HTERT RPE-1 (cell line): Measurements from ENCODE around the gene ACACB.
"Not testable (repeated sequence)": the region's sequence is repeated elsewhere in the genome, so short reads cannot be mapped to it uniquely, and the experiment has no call there.

Experiments used
- in situ Hi-C: fragments of 300-500 bp; cut with MboI; formaldehyde crosslinking; loops from 4 replicates; pipeline ENCODE4 v1.14.3; 2020; ENCODE audit warnings: low sequenced_read_pairs

ACACB gene

DNA sequence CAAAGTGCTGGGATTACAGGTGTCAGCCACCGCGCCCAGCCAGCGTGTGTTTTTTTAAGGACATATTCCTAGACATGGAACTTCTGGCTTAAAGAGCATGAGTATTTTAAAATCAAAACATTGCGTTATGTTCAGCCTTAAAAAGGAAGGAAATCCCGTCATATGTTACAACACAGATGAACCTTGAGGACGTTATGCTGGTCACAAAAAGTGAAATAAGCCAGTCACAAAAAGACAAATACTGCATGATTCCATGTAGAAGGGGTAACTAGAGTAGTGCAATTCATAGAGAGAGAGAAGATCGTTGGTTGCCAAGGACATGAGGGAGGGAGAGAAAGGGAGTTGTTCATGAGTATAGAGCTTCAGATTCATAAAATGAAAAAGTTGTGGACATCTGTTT lies 53.9 kb downstream of the ACACB start:
- in situ Hi-C loops: no loop called here

DNA sequence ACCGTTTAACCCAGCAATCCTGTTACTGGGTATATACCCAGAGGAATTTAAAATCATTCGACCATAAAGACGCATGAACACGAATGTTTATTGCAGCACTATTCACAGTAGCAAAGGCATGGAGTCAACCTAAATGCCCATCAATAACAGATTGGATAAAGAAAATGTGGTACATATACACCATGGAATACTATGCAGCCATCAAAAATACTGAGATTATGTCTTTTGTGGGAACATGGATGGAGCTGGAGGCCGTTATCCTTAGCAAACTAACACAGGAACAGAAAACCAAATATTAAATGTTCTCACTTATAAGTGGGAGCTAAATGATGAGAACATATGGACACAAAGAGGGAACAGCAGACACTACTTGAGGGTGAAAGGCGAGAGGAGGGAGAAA lies 56.4 kb downstream of the ACACB start:
- in situ Hi-C loops: not testable (repeated sequence)

DNA sequence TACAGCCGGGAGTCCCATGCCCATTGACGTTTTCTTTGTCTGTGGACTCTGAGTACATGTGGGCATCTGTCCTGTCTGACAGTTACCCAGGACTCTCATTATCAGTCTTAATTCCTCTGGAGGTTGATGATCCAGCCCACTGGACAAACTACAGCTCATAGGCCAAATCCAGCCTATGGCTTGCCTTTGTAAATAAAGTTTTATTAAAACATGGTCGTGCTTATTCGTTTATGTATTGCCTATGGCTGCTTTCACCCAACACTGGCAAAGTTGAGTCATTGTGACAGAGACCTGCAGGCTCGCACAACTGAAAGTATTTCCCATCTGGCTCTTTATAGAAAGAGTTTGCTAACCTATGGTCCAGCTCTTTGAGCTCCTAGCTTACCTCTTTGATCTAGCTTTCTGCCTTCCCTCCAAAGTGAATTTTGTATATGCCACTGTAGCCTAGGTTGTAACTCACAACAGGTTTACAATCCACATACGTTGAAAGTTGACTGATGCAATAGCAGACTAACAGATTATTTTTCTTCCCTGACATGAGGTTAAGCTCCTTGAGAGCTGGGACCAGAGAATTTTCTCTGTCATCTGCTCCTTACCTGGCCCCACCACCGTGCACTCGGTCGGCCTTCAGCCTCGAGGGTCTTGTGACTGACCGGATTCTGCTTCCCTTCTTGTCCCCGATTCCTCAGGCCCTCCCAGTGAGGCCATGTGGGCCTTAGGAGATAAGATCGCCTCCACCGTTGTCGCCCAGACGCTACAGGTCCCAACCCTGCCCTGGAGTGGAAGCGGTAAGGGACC lies 57.3 kb downstream of the ACACB start:
- in situ Hi-C loops: no loop called here

DNA sequence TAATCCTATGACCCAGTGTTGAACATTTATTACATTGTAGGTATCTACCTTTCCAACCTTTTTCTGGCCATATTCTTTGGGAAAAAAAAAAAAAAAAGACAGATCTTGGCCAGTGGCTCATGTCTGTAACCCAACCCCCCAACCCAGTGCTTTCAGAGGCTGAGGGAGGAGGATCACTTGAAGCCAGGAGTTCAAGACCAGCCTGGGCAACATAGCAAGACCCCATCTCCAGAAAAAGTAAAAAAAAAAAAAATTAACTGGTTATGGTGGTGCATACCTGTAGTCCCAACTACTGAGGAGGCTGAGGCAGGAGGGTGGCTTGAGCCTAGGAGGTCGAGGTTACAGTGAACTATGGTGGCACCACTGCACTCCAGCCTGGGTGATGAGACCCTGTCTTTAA lies 58.1 kb downstream of the ACACB start:
- in situ Hi-C loops: no loop called here

DNA sequence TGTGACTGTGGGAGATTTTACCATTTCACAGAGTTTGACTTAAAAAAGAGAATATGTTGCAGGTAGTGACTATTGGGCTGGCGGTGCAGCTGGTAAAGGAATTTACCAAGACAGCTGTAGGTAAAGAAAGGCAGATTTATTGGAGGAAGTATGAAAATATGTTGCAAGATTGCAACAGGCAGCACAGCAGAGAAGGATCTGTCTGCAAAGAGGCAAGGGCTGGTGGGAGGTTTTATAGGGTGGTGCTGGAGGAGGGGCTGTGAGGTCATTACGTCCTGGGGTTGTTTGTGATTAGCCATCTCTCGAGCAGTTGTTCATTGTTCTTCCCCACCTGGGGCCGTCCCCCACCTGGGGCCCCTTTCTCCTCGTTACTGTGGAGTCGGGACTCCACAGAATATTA lies 62.1 kb downstream of the ACACB start:
- in situ Hi-C loops: no loop called here

DNA sequence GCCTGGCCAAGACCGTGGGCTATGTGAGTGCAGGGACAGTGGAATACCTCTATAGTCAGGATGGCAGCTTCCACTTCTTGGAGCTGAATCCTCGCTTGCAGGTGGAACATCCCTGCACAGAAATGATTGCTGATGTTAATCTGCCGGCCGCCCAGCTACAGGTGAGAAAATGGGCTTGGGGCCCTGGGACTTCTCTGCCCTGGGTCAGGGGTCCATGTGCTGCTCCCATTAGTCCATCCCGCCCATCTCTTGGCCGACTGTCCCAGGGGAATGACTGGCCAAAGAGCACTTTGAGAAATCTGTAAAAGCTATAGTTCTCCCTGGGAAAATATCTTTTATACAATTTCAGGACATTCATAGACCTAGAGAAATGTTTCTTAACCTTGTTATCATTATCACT lies 63.5 kb downstream of the ACACB start:
- in situ Hi-C loops: no loop called here

DNA sequence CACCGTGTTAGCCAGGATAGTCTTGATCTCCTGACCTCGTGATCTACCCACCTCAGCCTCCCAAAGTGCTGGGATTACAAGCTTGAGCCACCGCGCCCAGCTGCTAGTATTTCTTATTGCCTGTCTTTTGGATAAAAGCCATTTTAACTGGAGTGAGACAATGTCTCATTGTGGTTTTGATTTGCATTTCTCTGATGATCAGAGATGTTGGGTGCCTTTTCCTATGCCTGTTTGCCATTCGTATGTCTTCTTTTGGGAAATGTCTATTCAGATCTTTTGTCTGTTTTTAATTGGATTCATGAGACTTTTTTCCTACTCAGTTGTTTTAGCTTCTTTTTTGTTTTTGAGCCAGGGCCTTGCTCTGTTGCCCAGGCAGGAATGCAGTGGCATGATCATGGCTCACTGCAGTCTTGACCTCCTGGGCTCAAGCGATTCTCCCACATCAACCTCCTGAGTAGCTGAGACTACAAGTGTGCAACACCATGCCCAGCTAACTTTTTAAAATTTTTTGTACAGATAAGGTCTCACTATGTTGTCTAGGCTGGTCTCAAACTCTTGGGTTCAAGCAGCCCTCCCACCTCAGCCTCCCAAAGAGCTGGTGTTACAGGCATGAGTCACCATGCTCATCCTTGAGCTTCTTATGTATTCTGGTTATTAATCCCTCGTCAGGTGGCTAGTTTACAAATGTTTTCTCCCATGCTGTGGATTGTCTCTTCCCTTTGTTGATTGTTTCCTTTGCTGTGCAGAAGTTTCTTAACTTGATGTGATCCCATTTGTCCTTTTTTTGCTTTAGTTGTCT lies 65.9 kb downstream of the ACACB start:
- in situ Hi-C loops: no loop called here

DNA sequence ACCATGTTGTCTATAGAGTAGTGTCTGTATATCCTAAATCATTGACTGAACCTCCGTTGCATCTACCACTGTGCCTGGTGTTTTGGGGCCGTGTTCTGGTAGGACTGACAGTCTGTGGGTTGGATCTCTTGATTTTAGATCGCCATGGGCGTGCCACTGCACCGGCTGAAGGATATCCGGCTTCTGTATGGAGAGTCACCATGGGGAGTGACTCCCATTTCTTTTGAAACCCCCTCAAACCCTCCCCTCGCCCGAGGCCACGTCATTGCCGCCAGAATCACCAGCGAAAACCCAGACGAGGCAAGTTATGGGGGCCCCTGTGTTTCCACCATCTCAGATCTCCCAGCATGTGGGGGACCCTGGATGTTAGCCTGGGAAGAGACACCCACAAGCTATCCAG lies 69.1 kb downstream of the ACACB start:
- in situ Hi-C loops: no loop called here

DNA sequence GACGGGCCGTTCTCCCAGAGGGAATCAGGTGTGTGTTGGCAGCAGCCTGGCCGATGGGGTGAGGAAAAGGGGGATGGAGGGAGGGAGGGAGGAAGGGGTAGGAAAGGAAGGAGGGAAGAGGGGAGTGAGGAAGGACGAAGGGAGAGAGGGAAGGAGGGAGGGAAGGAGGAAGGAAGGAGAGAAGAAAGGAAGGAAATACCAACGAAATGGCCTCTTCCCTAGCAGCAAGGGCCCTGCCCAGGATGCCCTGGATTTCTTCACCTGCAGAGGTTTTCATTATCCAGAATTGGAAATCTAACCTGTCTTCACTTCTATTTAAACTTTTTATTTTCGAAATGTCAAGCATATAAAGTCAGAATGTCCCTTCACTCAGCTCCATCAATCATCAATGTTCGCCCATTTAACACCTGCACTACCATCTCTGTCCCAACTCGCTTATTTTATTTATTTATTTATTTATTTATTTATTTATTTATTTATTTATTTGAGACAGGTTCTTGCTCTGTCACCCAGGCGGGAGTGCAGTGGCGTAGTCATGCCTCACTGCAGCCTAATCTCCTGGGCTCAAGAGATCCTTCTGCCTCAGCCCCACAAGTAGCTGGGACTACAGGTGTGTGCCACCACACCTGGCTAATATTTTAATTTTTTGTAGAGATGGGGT lies 70.7 kb downstream of the ACACB start:
- in situ Hi-C loops: no loop called here

DNA sequence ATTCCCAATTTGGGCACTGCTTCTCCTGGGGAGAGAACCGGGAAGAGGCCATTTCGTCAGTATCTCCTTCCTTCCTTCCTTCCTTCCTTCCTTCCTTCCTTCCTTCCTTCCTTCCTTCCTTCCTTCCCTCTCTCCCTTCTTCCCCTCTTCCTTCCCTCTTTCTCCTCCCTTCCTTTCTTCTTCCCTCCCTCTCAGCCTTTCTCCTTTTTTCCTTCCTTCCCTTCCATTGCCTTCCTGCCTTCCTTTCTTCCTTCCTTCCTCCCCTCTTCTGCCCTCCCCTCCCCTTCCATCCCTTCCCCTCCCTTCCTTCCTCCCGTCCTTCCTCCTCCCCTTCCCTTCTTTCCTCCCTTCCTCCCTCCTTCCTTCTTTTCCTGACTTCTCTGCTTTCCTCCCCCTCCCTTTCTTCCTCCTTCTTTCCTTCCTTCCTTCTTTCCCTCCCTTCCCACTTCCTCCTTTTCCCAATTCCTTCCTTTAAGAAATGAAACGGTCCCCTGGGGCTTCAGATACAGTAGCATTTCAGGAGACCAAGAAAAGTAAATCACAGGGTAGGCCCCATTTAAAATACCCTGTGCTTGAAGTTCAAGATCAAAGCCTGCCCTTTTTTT lies 71.8 kb downstream of the ACACB start:
- in situ Hi-C loops: no loop called here

DNA sequence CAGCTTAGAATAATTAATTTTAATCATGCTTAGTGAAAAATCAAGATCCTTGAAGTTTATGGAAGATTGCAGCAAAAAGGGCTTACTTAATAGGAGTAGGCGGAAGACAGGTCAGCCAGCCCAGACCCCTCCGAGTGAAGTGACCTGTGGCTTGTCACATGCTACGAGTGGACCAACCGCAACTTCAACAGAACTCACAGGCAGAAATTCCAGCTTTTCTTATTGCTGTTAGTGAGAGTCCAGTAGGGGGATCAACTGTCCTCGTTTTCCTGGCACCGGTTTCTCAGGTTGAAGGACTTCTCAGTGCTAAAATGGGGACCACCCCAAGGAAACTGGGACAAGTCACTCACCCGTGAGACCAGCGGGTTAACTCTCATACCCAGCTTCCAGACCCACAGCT lies 72.9 kb downstream of the ACACB start:
- in situ Hi-C loops: no loop called here

DNA sequence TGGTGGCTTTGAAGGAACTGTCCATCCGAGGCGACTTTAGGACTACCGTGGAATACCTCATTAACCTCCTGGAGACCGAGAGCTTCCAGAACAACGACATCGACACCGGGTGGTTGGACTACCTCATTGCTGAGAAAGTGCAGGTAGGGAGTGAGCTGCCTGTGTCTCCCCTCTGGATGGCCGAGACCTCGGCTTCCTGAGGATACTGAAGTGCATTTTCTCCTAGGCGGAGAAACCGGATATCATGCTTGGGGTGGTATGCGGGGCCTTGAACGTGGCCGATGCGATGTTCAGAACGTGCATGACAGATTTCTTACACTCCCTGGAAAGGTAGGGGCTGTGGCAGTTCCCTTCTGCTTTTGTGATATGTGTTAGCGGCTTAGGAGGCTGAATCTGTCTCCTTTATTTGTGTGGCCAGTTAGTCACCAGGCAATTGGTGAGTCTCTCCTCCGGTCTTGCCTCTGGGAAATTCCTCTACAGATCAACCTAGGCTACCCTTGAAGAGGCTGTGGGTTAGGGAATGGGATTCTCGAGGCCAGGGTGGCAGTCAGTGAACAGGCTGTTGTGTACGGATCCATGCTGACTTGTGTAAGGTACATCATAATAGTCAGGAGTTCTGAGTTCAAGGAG lies 75.3 kb downstream of the ACACB start:
- in situ Hi-C loops: no loop called here

DNA sequence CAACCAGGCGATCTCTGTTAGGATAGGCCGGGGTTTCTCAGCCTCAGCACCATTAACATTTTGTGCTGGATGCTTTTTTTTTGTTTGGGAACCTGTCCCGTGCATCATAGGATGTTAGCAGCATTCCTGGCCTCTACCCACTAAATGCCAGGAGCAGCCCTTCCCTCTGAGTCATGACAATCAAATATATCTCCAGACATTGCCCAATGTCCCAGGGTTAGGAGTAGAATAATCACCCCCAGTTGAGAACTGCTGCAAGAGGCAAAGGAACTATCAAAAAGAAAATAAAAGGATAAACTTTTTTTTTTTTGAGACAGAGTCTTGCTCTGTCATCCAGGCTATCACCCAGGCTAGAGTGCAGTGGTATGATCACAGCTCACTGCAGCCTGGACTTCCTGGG lies 76.0 kb downstream of the ACACB start:
- in situ Hi-C loops: no loop called here

DNA sequence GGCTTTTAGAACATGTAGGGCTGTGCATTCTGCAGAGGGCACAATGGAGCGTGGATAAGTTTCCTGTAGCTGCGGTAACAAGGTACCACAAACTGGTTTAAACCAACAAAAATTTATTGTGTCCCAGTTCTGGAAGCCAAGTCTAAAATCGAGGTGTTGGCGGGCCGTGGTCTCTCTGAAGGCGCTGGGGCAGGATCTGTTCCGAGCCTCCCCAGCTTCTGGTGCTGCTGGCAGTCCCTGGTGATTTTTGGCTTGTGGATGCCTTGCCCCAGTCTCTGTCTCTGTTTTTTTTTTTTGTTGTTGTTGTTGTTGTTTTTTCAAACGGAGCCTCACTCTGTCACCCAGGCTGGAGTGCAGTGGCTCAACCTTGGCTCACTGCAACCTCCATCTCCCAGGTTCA lies 77.5 kb downstream of the ACACB start:
- in situ Hi-C loops: no loop called here

DNA sequence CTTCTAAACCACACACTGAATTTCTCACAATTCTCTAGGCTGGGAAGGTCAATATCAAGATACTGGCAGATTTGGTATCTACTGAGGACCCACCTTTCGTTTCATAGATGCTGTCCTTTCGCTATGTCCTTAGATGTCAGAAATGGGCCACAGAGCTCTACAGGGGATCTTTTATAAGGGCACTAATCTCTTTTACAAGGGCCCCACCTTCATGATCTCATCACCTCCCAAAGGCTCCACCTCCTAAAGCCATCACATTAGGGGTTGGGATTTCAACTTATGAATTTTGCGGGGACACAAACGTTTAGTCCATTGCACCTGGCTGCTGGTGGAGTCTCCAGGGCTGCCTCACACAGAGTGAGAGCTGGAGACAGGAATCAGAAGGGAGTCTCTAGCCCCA lies 79.9 kb downstream of the ACACB start:
- in situ Hi-C loops: no loop called here

DNA sequence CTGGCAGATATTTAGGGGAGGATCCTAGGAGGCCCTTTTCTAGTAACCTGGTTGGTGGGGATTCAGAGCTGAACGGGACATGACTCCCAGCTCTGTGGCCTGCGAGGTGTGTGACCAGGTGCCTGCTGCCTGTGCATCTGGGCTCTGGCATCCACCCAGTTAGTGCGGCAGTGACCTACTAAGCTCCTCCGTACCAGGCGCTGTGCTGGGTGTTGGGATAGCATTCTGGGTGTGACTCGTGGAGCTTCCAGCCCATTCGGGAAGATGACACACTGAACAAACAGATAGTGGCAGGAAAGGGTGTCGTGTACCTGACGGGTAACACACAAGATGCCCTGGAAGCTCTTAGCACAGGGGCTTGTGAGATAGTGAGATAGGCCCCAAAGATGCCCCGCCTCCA lies 80.9 kb downstream of the ACACB start:
- in situ Hi-C loops: no loop called here

DNA sequence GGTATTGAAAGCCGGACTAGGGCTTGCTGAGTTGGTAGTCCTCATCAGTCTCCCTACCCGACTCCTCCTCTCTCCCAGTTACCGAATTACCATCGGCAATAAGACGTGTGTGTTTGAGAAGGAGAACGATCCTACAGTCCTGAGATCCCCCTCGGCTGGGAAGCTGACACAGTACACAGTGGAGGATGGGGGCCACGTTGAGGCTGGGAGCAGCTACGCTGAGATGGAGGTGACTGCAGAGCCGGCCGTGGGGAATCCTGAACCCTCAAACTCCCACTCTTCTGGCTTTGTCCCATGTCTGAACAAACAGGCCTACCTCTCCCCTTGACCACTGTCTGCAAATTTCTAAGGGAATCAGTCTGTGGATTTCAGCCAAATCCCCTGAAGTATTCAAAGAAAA lies 82.9 kb downstream of the ACACB start:
- in situ Hi-C loops: no loop called here

DNA sequence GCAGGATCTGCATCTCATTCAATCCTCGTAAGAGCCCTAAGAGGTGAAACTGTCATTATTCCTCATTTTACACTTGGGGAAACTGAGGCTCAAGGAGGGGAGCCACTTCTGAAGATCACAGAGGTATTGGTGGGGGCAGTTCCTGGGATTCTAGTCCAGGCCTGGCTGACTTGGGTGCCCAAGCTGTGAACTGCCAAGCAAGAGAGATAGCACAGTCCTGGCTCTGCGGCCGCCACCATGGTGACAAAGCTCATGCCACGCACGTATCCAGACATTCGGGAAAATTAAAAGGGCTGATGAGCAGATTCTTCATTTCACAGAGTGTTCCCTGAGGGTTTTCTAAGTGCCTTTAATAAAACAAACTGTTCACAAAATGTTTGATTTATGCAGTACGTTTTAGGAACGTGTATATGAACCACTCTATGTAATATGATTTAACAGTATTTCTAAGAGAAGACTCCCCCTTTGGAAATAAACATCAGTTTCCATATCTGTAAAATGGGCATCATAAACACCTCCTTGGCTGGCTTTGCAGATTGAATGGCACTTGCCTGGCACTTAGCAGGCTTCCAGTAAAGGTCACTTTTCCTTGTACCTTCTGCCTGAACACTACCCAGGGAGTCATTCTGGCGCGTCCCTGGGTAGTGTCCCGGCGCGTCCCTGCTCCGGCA lies 84.6 kb downstream of the ACACB start:
- in situ Hi-C loops: no loop called here

DNA sequence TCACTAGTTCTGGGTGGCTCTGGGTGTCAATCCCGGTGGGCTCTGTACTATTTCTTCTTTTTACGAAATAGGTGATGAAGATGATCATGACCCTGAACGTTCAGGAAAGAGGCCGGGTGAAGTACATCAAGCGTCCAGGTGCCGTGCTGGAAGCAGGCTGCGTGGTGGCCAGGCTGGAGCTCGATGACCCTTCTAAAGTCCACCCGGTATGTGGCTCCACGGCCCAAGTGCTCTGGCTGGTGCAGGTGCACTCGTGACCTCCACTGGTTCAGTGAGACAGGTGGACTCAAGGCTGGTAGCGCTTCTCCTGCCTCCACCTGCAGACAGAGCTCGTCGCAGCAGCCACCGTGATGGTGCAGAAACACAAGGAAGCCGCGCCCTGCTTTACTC lies 85.1 kb downstream of the ACACB start:
- in situ Hi-C loops: no loop called here

DNA sequence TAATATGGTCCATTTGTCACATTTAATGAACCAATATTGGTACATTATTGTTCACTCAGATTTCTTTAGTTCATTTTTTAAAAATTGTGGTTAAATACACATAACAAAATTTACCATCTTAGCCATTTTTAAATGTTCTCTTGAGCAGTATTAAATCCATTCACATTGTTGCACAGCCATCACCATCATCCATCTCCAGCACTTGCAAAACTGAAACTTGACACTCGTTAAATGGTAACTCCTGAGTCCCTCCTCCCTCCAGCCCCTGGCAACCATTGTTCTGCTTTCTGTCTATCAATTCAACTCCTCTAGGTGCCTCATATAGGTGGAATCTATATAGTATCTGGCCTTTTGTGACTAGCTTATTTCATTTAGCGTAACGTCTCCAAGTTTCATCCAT lies 86.4 kb downstream of the ACACB start:
- in situ Hi-C loops: no loop called here

DNA sequence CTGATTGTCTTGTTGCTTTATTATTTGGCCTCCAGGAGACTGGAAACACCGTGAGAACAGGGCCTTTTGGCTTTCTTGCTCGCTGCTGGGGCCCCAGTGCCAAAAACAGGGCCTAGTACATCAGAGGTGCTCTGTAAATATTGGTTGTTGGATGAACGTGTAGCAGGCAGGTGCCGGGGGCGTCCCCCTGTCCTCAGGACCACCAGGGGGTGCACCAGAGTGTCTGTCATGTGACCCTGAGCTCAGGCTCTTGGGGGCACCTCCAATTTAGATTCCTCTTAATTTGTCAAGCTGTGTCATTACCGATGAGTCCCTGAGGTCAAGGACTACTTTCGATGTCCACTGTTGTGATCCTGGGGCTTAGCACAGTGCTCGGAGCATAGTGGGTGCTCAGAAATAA lies 87.1 kb downstream of the ACACB start:
- in situ Hi-C loops: no loop called here
